Tibial nerve (tissue), 4 donors: ENCODE results near the gene RAB10.

ENCODE experiments used
- CTCF ChIP-seq, 5 experiments: fragments of 200-600 bp in 3 of 5; fragments of 450-650 bp in 2 of 5; sonication (generic) in 3 of 5; IDR thresholded peaks; one replicate each; pipeline ENCODE4 v1.5.1; 2016 to 2019; ENCODE audit warnings: antibody characterized with exemption in 5 of 5, mild to moderate bottlenecking in 3 of 5, moderate library complexity in 2 of 5
- EP300 ChIP-seq, 2 donors: sonication (generic); formaldehyde crosslinking; IDR thresholded peaks; one replicate each; pipeline ENCODE4 v1.6.1; 2017; ENCODE audit warnings: antibody characterized with exemption in 2 of 2, mild to moderate bottlenecking in 1 of 2
- POLR2A ChIP-seq, 2 donors: fragments of 450-650 bp; IDR thresholded peaks; one replicate each; pipeline ENCODE4 v1.6.1; 2017; ENCODE audit warnings: antibody characterized with exemption in 2 of 2, mild to moderate bottlenecking in 2 of 2, moderate library complexity in 2 of 2

GRCh38 chr2:26086155-26086637 is 52.3 kb downstream of the RAB10 start:
- TF ChIP-seq CTCF (IDR thresholded peaks at IDR 0.05): no peak
- no peak for TF ChIP-seq POLR2A (IDR thresholded peaks at IDR 0.05)
- no peak for TF ChIP-seq EP300 (IDR thresholded peaks at IDR 0.05)
